T-helper 1 cell (primary cell): ENCODE results near the gene MAP3K20.
"Not testable (repeated sequence)": the region's sequence is repeated elsewhere in the genome, so short reads cannot be mapped to it uniquely, and the experiment has no call there.

Experiments
- DNase-seq, 5 donors: peaks; one replicate each; pipeline ENCODE4 v3.0.0-alpha.2; 2012 to 2020
- total RNA-seq, 4 donors: gene quantifications; one replicate each; lab custom pipeline; 2026; lab: John Stamatoyannopoulos, UW

The MAP3K20 gene
- 1.8 to 9.9 (median 3.8) reads per million in 4 donors for total RNA-seq

DNA sequence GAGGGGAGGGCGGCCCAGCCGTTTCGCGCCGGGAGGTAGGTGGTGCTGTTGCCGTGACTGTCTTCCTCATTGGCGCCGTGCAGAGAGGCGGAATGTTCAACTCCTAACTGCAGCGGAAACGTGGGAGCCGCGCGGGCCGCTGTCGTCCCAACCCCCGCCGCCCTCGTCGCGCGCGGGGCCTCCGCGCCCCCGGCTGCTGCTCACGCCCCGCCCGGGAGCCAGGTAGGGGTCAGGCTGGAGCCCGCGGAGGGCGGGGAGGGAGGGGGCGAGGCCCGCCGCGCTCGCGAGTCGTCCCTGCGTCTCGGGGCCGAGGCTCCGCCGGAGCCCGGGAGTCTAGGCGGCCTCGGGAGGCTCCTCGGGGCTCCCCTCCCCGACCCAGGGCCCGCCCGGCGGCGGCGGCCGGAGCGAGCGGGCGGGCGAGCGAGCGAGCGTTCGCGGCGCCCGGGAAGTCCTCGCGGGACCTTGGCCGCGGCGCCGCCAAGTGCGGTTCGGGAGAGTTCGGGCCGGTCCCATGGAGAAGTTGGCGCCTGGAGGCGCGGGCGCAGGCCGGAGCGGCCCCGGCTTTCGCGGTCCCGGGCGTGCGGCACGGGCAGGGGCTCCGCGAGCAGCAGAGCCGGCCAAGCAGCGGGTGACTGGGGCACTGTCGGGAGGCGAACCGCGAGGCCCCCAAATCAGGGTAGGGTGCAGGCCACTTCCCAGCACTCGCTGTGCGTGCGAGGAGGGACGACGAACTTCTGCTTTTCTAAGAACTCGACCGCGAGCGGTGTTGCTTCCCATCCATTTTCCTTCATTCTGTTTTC lies at the start of gene MAP3K20:
Gene MAP3K20 (plus strand): TSS at position 66 of the 800 bp plus-strand sequence. CDS start 15,186 bp downstream, outside the sequence.
- DNase-seq = peak; percentile 8 to 61 (median 21)

DNA sequence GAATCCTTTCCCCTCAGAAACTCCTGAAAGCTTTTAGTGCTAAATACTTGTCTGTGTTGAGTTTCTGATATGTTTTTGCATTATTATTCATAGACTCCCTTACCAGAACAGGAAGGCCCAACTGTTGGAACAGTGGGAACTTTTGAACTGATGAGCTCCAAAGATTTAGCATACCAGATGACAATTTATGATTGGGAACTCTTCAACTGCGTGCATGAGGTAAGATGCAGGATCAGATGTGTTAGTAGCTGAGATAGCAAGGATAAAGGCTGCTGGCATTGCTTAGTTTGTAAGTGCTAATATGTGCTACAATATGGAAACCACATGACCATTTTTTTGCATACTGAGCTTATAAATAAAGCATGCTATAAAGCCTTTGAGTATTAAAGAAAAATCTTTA lies 49.2 kb upstream of the MAP3K20 start:
- DNase-seq = no peak

DNA sequence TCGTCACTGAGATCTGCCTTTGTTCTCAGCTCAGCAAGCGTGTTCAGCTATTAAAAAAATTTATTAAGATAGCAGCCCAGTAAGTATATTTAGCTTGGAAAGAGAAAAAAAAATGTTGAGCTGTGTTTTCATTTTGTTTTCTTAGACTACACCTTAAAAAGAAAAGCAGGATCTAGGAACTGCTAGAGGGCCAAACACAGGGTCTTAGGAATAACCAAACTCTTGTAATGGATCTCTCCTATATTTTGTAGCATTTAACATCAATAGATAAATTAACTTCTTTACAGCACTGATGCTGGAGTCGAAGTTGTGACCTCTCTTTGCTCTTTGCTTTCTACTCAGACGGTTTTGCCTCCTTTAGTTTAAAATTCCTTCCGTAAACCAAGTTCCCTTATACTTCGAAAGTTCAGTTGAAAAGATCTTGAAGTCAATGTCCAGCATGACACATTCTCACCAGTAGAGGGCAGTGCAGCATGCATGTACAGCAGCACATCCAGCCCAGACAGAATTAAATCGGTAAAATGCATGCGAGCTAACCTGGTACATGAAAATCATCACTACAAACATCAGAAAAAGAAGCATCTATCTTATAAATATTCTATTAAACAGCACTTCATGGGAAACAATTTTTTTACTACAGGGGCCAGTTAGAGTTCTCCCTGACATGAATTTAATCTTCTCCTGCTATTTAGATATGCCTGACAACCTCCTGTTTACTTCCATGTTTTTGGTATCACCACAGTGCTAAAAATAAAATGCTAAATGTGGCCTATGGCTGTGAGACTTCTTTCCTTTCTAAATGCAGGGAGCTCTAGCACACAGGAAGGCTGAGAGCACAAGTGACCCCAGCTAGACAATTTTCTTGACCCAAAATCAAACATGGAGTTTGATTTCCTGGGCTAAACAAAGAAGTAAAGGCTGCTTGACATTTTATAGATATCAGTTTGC lies 48.2 kb upstream of the MAP3K20 start:
- peak; percentile 33 to 73 (median 57) for DNase-seq

- DNase-seq = no peak
Observed at GRCh38 chr2:173028141-173028540, 47.5 kb upstream of the MAP3K20 start.

DNA sequence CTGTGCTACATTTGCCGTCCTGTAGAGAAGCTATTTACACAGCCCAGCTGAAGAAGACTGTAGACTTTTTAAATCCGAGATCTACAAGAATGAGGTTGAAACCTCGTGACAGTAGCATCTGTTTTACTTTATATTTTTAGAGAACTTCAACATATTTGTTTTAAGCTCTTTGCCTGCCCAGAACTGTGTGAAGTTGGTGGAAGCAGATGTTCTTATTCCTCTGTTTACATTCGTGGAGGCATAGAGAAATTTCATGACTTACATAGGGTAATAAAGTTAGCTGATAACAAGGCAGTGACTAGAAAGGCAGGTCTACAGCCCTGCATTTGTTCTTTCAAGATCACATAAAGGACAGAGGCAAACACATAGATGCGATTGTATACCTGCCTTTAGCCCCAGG lies 47.0 kb upstream of the MAP3K20 start:
- DNase-seq = no peak

GRCh38 chr2:173030561-173031490 lies 44.8 kb upstream of the MAP3K20 start:
- no peak for DNase-seq

GRCh38 chr2:173032032-173032431 lies 43.6 kb upstream of the MAP3K20 start:
- DNase-seq = no peak

GRCh38 chr2:173033084-173033483 lies 42.6 kb upstream of the MAP3K20 start:
- DNase-seq = no peak

DNA sequence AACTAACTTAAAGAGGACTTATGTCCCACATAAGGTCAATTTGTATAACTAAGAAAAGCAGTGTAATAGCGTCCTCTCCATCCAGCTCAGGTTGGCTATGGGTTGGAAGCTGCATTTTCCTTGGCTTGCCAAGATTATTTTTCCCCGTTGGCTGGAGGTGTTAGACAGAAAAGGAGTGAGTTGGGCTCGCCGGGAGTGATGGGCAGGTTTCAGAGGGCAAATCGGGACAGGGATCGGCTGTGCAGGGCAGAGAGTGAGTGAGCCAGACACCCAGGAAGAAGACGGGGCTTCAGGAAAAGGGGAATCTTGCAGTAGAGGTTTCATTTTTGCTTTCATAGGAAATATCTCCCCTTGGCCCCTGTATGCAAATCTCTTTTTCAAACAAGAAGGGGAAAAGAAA lies 41.5 kb upstream of the MAP3K20 start:
- DNase-seq = no peak

- DNase-seq = no peak
Observed at GRCh38 chr2:173037245-173038120, 38.2 kb upstream of the MAP3K20 start.

GRCh38 chr2:173038257-173038656 lies 37.4 kb upstream of the MAP3K20 start:
- DNase-seq = not testable (repeated sequence)

- DNase-seq = no peak
Observed at GRCh38 chr2:173040729-173041128, 34.9 kb upstream of the MAP3K20 start.

- DNase-seq = no peak
Observed at GRCh38 chr2:173043476-173043875, 32.2 kb upstream of the MAP3K20 start.

DNA sequence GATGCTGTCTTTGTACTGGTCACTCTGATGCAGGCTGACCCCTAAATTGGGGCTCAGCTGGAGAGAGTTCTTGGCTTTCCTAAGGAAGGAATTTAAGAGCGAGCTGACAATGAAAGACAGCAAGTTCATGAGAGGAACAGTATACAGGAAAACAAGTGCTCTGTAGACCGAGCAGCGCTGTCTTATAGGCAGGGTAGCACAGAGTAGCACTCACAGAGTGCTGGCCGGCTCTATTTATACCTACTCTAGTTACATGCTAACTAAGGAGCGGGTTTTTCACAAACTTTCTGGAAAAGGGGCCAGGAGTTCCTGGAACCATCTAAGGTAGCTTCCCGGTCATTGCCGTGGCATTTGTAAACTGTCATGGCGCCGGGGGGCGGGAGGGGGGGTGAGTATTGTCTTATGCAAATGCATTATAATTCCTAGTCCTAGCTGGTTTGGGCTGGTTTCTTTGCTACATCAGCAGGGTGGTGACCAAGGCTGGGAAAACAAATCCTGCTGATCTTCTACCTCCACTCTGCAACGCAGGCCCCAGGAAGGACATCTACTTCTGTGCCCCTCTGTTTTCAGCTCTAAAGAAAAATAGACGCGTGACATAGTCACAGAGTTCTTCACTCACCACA lies 31.6 kb upstream of the MAP3K20 start:
- DNase-seq = no peak

GRCh38 chr2:173044686-173045085 lies 31.0 kb upstream of the MAP3K20 start:
- no peak for DNase-seq

GRCh38 chr2:173045181-173045580 lies 30.5 kb upstream of the MAP3K20 start:
- no peak for DNase-seq

GRCh38 chr2:173048522-173048896 lies 27.1 kb upstream of the MAP3K20 start:
- DNase-seq = no peak

DNA sequence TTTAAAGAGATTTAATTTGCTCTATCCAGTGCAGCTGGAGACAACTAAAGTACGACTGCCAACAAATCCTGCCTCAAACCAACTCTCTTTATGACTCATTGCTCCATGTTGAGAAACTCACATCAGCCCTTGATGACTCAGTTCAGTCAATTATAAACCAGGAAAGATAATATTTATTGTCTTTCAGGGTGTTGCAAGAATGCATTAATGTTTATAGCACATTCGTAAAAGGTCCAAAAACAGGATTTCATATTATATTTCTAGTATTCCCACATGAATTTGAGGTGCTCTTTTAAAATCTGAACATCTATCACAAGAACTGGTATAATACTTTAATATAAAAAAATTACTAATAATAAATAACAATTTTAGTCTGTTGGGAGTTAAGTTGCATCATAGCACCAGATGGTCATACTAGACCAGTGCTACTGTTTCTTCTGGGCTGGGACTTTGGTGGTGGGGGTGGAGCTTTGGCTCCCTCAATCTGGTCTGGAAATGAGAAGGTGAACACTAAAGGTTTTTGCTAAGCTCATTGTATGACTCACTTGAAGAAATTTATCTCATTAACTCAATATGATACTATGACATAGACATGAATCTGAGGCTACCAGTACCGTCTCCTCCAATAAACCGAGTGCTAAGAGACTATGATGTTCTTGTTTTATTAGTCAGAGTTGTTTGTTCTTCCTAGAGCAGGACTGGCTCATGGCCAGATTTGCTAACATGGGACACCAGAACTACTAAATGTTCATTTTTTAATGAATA lies 26.6 kb upstream of the MAP3K20 start:
- DNase-seq = peak in 1 of 5 donors; percentile 72

DNA sequence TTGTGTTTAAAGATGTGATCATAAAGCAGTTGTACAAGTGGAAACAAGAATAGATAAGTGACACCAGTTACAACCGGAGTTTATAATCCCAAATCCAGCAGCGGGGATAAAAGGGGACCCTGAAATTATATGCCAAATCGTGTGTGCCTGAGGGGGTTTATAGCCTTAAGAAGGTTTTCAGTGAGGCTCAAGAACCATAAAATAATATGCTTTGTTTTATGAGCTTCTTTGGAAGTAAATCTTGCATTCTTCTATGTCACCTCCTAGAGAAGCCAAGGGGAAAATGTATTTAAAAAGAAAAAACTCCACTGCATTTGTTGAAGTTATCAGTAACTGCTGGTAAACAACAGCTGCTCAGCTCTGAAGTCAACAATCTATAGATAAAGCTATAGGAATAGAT lies 25.8 kb upstream of the MAP3K20 start:
- DNase-seq = no peak

DNA sequence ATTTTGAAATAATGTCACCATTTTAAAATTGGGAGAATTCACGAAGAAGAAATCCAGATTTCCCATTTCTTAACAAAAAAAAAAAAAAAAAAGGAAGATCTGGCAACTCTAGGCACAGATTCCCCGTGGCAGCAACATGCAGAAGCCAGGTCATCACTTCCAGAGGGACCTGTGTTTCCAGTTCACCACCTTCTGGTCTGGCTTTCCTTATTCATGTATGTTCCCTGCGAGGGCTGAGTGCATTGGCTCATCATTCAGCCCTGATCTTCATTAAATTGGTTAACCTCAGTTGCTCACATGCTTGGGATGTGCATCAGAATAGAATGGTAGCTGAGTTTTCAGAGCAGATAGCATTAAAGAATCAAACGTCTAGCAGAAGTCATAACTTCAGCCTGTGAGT lies 25.0 kb upstream of the MAP3K20 start:
- DNase-seq = no peak
